Astrocyte of the cerebellum (primary cell): ENCODE results near the gene OARD1.

Source experiments
- DNase-seq: peaks from one replicate; pipeline ENCODE4 v3.0.0-alpha.2; 2011; ENCODE audit warnings: low read depth
- H3K4me3 ChIP-seq: 2 replicates; pipeline ENCODE4 v1.5.1; 2011; ENCODE audit warnings: mild to moderate bottlenecking, low read depth, low read length, moderate library complexity
- CTCF ChIP-seq: IDR thresholded peaks from 2 replicates; pipeline ENCODE4 v1.5.1; 2012; ENCODE audit warnings: low read length, low read depth, moderate library complexity, mild to moderate bottlenecking; ENCODE audit errors: missing control alignments
- in situ Hi-C: cut with HindIII; loops from 2 replicates; pipeline ENCODE4 v1.10.0; 2017; ENCODE audit warnings: low sequenced_read_pairs

The OARD1 gene

DNA sequence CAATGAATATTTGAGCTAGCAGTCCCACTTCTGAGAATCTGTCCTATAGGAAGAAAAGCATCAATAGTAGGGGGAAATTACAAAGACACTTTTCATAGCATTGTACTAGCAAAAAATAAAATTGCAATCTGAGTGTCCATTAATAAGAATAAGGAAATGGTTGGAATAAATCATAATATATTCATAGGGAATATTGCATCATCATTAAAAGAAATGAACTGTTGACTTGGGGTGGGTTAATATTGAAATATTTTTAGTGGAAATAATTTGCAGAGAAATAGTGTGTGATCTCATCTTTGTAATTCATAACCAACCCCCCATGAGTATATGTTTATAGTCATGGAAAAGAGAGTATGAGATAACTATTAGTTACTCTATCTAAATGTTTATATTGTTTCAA lies 13.0 kb upstream of the OARD1 start:
- H3K4me3 ChIP-seq: no peak overlapping the region
- DNase-seq: no peak
- in situ Hi-C loops: no loop called here
- no peak for TF ChIP-seq CTCF

- DNase-seq: no peak
- TF ChIP-seq CTCF: no peak
- H3K4me3 ChIP-seq: no peak overlapping the region
- in situ Hi-C loops: no loop called here
Measured at GRCh38 chr6:41083072-41083471, 10.9 kb upstream of the OARD1 start.

GRCh38 chr6:41080621-41081020 lies 8.5 kb upstream of the OARD1 start:
- no peak overlapping the region for H3K4me3 ChIP-seq
- no peak for TF ChIP-seq CTCF
- in situ Hi-C loops: no loop called here
- DNase-seq: no peak

GRCh38 chr6:41079080-41079479 lies 6.9 kb upstream of the OARD1 start:
- DNase-seq: no peak
- in situ Hi-C loops: no loop called here
- no peak for TF ChIP-seq CTCF
- no peak overlapping the region for H3K4me3 ChIP-seq

DNA sequence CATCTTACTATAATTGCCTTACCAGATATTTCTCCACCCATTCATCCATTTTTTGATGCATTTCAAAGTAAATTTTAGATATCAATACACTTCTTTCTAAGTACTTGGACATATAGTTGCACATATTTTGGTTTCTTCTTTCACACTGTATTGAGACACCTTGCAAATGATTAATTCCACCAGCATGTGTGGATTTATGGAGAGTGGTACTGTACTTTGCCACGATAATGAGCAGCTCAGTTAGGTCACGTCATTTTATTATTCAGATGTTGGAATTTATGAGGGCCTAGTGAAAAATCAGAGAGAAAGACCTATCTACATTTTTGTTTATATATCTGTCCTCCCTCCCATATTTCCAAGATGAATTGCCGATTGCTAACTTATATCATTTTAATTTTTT lies 5.9 kb upstream of the OARD1 start:
- H3K4me3 ChIP-seq: no peak overlapping the region
- in situ Hi-C loops: no loop called here
- no peak for TF ChIP-seq CTCF
- DNase-seq: no peak

- no peak overlapping the region for H3K4me3 ChIP-seq
- TF ChIP-seq CTCF: no peak
- in situ Hi-C loops: no loop called here
- DNase-seq: no peak
Measured at GRCh38 chr6:41077536-41077935, 5.4 kb upstream of the OARD1 start.
